Cerebellar cortex (tissue), 1 donor: Measurements from ENCODE around the gene UCN3.
"Not testable (repeated sequence)": the region's sequence is repeated elsewhere in the genome, so short reads cannot be mapped to it uniquely, and the experiment has no call there.

Source experiments
- DNase-seq: peaks from one replicate; pipeline ENCODE4 v3.0.0-alpha.2; 2015; ENCODE audit warnings: low spot score

Gene UCN3

DNA sequence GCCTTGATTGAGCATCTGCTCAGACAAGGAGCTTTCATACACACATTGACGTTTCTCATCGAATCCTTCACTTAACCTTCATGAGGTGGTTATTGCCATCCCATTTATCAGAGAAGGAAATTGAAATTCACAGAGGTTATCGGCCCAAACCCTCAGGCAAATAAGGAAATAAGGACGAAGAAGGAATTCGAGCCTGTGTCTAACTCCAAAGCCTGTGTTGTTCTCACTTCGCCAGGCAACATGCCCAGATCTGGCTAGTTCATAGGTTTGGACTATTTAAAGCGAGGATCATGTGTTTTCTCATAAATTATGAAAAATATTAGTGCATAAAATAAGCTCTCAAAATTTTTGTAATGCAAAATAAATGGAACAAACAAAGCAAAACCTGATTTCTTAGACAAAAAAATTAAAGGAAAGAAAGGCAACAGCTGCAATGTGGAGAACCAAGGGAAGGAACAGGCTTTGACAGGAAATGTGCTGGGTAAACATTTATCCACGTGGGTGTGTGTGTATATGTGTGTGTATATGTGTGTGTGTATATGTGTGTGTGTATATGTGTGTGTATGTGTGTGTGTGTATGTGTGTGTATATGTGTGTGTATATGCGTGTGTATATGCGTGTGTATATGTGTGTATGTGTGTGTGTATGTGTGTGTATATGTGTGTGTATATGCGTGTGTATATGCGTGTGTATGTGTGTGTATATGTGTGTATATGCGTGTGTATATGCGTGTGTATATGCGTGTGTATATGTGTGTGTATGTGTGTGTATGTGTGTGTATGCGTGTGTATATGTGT lies 4.8 kb downstream of the UCN3 start:
- DNase-seq = no peak

DNA sequence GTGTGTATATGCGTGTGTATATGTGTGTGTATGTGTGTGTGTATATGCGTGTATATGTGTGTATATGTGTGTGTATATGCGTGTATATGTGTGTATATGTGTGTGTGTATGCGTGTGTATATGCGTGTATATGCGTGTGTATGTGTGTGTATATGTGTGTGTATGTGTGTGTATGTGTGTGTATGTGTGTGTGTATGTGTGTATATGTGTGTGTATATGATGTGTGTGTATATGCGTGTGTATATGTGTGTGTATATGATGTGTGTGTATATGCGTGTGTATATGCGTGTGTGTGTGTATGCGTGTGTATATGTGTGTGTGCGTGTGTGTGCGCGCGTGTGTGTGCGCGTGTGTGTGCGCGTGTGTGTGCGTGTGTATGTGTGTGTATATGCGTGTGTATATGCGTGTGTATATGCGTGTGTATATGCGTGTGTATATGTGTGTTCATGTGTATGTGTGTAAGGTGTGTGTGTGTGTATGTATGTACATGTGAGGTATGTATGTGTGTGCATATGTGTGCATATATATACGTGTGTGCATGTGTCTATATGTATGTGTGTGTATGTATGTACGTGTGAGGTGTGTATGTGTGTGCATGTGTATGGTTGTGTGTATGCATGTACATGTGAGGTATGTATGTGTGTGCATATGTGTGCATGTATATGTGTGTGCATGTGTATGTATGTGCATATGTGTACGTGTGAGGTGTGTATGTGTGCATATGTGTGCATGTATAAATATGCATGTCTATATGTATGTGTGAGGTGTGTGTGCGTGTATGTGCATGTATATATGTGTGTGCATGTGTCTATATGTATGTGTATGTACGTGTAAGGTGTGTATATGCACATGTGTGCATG lies 6.0 kb downstream of the UCN3 start:
- no peak for DNase-seq

DNA sequence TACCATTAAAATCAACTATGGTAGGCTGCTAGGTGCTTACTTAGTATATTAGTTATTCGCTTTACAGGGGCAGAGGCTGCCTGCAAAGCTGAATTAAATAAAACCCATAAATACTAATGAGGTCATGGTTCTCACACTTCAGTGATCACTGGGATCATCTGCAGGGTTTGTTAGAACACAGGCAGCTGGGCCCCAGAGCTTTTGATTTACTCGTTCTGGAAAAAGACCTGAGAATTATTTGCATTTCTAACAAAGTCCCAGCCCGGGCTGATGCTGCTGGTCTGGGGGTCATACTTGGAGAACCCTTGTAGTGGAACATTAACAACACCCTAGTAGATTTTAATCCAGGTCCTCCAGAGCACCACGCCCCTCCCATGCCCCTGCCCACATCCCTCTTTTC lies 8.5 kb downstream of the UCN3 start:
- no peak for DNase-seq

DNA sequence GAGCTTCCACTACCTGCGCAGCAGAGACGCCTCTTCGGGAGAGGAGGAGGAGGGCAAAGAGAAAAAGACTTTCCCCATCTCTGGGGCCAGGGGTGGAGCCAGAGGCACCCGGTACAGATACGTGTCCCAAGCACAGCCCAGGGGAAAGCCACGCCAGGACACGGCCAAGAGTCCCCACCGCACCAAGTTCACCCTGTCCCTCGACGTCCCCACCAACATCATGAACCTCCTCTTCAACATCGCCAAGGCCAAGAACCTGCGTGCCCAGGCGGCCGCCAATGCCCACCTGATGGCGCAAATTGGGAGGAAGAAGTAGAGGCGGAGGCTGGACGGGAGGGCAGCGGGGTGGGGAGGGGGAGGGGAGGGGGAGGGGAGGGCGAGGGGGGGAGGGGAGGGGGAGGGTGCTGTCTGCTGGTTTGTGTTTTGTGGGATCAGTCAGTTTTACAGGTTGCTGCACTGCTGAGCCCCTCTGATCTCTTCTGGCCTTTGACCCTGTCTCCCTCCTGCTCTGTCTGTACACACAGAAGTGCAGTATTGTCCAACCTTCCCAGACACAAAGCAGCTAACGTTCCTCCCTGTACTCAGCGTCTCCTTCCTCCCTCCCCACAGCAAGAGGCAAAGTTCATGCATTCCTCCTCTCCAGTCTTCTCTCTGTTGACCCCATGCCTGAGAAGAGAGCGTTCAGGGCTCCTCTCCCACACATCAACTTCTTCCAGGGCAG lies 9.3 kb downstream of the UCN3 start:
- DNase-seq = no peak

DNA sequence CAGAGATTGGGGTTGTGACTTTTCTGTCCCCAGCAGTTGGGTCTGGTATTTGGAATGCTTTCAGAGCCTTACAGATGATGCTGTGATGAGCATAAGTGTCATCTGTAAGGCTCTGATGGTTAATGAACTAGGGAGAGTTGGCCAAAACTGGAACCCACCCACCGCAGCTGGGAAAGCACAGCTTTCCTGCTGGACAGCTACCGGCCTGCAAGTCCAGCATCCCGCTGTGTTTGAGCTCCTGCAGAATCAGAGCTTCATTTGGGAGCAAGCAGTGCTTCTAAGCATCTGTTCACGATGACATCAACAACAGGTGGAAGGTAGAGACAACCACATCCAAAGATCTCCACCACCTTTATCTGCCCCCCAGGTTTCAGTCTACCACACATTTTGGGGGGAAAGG lies 11.7 kb downstream of the UCN3 start:
- no peak for DNase-seq

DNA sequence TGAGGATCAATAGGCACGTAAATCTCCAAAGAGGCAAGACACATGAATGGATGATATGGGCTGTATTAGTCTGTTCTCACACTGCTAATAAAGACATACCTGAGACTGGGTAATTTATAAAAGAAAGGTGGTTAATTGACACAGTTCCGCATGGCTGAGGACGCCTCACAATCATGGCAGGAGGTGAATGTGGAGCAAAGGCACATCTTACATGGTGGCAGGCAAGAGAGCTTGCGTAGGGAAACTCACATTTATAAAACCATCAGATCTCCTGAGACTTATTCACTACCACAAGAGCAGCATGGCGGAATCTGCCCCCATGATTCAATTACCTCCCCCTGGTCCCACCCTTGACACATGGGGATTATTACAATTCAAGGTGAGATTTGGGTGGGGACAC lies 14.4 kb downstream of the UCN3 start:
- not testable (repeated sequence) for DNase-seq

DNA sequence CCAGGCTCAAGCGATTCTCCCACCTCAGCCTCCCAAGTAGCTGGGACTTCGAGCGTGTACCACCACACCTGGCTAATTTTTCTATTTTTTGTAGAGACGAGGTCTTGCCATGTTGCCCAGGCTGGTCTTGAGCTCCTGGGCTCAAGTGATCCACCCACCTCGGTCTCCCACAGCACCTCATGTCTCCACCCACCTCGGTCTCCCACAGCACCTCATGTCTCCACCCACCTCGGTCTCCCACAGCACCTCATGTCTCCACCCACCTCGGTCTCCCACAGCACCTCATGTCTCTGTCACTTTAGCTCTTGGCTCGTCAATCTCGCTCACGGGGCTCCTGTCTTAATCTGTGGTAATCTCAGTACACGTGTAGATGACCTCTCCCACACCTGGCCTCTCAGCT lies 15.6 kb downstream of the UCN3 start:
- not testable (repeated sequence) for DNase-seq

DNA sequence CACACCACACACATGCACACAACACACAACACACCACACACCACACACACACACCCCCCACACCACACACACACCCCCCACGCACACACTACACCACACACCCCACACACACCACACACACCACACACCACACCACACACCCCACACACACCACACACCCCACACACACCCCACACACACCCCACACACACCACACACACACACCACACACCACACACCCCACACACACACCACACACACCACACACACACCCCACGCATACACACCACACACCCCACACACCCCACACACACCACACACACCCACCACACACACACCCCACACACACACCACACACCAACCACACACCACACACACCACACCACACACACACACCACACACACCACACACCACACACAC lies 16.4 kb downstream of the UCN3 start:
- no peak for DNase-seq

DNA sequence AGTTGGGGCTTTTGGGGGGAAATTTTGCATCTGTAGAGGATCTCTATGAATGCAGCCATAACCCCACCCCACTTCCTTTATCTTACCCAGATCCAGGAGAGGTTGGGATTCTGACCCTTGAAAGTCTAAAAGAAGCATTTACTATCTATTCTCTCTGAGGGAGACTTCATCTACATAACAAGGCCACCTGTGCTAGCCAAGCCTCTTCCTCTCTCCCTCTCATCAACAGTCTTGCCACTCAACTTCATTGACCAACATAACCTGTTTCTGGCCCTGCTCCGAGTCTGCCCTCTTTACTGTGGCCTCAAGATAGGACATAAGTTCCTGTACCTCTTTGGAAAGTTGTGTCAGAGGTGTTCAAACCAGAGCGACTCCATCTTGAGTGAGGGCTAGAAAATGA lies 20.5 kb downstream of the UCN3 start:
- DNase-seq = no peak

DNA sequence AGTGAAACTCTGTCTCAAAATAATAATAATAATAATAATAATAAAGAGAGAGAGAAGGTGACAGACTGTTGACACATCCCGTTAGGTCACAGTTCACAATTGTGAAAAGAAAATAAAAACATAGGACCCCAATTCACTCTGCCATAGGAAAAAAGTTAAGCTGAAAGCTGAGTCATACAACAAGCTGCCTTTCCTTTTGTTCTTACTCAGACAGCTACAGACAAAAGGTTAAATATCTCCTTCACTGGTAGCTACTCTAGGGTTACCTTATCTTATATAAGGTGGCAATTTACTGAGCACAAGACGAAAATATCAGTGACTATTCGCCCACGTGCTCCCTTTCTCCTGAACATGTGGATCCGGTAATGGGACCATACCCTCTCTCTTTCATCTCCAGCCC lies 22.4 kb downstream of the UCN3 start:
- DNase-seq = no peak

DNA sequence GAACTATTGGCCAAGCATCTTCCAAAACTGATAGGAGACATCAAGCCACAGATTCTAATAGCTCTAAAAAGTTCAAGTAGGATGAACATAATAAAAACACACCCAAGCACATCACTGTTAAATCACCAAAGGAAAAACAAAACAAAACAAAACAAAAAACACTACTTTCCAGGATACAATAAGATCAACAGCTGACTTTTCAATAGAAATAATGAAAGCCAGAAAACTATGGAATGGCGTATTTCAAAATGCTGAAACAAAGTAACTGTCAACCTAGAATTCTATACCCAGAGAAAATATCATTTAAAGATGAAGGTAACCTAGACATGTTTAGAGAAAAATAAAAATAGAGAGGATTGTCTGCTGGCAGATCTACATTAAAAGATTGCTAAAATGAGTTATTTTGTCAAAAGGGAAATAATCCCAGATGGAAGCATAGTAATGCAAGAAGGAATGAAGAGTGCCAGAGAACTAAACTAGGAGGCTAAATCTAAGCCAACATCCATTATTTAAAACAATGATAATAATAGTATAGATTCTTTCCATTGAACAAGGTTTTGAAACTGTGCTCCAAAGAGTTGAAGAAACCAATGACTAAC lies 25.9 kb downstream of the UCN3 start:
- DNase-seq = no peak

DNA sequence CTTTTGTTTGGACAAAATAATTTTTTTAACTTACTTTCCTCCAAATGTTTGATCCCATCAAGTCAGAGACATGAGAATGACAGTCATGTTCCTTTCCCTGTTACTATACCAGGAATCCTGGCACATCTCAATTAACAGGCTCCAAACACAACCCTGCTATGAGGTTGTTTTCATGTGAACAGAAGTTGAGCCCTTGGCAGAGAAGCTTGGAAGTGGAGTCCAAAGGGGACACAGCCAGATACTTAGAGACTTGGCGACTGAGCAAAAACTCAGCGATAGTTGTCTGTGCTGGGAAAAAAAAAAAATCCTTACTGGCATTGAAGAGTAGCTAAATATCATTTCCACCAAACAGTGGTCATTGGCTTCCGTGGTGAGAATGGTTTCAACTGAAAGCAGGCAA lies 27.0 kb downstream of the UCN3 start:
- DNase-seq = no peak

DNA sequence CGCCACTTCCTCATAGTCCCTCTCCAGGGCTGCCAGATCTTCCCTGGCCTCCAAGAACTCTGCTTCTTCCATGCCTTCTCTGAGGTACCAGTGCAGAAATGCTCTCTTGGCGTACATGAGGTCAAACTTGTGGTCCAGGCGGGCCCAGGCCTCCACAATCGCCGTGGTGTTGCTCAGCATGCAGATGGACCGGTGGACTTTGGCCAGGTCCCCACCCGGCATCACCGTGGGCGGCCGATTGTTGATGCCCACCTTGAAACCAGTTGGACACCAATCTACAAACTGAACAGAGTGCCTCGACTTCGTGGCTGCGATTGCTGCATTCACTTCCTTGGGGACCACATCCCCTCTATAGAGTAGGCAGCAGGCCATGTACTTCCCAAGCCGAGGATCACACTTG lies 28.8 kb downstream of the UCN3 start:
- no peak for DNase-seq

DNA sequence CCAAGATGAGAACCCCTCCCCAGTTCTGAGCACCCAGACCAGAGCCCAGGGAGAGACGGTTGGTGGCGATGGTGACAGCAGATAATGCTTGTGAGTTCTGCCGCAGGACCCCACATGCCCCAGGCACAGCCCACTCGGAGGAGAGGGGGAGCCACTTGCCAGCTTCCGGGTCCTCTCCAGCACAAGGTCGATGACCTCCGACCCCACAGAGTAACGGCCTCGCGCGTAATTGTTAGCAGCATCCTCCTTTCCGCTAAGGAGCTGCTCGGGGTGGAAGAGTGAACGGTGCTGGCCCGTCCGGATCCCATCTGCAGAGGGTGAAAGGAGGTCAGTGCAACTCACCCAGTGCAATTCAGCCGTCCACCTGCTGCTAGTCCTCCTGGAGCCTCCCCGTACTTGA lies 30.4 kb downstream of the UCN3 start:
- no peak for DNase-seq

DNA sequence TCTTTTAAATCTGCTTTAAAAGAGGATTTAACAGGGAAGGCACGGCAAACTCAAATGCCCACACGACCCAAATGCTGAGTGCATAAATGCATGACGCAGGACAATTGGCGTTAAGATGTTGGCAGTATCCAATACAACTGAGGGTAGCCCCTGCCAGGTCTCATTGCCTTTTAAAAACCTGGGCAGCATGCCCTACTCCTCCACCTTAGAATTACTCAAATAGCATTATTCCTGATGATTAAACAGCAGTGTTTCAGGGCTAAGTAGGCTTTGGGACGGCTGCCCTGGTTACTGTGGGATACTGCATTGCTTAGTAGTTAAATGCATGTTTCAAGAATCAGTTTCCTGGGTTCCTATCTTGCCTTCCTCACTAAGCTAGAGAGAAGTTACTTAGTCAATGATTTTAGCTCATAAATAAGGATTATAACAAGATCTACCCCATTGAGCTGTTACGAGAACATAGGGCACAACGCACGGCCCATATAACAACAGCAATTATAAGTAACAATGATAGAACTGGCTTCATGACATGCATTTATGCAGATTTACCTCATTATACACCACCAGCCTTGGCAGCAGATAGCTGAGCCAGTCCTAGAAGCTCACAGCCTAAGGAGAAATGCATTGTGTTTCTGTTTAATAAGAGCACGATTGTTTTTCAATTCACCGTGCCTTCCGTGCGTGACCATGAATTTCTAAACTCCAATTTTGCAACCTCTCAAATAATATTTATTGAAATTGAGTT lies 32.0 kb downstream of the UCN3 start:
- peak; percentile 48 for DNase-seq

DNA sequence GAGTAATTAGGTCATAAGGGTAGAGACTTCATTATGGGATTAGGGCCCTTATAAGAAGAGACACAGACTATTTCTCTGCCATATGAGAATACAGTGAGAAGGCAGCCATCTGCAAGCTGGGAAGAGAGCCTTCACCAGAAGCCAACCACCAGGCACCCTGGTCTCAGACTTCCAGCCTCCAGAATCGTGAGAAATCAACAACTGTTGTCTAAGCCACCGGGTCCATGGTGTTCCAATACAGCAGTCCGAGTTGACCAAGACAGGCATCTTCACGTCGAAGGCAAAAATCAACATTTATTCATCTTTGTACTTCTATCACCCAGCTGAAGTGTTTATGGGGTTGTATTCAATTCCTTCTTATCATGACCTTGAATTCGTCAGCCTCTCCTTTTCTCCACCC lies 34.6 kb downstream of the UCN3 start:
- DNase-seq = no peak

DNA sequence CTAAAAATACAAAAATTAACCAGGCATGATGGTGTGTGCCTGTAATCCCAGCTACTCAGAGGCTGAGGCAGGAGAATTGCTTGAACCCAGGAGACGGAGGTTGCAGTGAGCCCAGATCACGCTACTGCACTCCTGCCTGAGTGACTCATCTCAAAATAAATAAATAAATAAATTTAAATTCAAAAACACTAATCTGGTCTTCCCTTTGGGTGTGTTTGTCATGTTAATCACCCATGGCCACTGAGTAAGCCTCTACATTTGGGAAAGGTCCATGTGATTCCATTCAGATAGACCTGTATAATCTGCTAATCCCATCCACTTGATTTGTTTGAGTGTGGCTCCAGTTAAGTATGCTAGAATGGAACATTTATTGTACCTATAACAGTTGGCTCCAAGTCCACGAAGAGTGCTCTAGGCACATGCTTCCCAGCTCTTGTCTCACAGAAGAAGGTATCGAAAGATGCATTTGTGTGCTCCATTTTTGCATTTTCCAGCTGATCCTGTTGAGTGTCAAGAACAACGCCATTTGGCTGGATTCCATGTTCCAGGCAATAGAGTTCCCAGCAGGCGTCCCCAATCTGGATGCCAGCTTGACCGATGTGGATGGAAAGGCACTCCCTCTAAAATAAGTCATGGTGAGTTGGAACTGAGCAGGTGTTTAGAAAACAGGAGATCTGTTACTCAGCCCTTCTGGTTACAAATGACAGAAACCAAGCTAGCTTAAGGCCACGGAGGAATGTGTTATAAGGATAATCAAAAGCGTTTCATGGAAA lies 35.9 kb downstream of the UCN3 start:
- DNase-seq = peak; percentile 50

DNA sequence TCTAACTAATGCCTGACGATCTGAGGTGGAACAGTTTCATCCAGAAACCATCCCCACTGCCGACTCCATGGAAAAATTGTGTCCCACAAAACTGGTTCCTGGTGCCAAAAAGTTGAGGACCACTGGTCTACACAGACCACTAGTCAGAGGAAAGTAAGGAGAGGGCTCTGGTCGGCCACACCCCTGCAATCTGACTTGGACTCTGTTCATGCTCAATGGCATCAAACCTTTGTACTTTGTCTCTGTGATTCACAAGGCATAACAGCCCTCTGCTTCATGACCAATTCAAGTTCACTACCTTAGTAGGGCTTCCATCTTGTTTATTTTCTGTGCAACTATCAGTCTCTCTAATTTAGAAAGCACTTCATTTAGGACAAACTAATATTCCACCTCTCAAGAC lies 38.0 kb downstream of the UCN3 start:
- DNase-seq = no peak

DNA sequence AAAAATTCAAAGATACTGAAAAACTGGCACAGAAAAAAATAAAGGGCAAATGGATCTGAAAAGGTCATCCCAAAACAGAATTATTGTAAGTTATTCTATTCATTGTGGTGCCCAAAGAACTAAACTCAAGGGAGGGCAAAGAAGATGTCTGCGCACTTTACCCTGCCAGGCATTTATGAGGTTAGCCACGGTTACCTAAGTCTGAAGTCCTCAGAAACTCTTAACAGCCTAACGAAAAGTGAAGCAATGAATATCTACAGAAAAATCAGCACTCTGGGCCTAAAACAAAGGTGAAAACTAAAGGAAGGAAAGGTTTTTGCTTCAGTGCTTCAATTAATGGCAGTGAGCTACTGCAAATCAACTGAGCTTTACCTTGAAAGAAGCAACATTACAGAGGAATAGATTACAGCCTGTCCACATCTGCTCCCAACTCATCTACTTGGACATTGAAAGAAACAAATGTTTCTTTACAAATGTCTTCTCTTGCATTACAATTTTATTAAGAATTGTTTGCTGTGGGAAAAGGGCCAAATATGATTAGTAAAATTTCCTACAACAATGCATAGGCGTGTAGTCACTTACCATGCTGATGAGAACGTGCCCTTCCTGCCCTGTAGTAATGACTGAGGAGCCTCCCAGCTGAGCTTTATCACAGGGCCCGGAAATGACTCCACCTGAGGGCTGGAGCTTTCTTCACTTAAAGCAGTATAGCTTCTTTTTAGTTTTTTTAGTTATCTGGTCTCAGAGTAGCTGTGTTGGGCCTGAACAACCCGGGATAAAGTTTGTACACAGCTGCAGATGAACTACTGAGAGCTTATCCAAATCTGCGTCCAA lies 39.7 kb downstream of the UCN3 start, which contains the start of gene TUBAL3:
TSS of gene TUBAL3 (minus strand) at position 621 of the 834 bp plus-strand sequence. CDS start at position 585, 36 bp downstream.
- no peak for DNase-seq

DNA sequence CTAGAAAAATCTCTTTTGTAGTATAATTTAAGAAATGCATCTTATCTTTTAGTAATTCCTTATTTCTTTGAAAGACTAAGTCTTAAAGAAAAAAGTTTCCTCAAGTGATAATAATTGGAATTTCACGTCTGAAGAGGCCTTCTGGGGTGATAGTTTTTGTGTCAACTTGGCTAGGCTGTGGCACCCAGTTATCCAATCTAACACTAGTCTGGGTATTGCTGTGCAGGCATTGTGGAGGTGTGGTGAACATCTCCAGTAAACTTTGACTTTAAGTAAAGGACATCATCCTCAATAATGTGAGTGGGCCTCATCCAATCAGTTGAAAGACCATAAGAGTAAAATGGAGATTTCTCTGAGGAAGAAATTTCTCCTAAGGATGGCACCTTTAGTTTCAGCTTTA lies 42.2 kb downstream of the UCN3 start:
- no peak for DNase-seq
